CMK (cell line): Measurements from ENCODE around the gene UBE2I.
A peak's percentile ranks its signal among the peaks of the same experiment; 100 is the strongest.

Experiments
- DNase-seq: peaks from one replicate; pipeline ENCODE4 v3.0.0-alpha.2; 2010; ENCODE audit warnings: low read depth

UBE2I gene

GRCh38 chr16:1343428-1344242 is 34.2 kb downstream of the UBE2I start:
- no peak for DNase-seq

DNA sequence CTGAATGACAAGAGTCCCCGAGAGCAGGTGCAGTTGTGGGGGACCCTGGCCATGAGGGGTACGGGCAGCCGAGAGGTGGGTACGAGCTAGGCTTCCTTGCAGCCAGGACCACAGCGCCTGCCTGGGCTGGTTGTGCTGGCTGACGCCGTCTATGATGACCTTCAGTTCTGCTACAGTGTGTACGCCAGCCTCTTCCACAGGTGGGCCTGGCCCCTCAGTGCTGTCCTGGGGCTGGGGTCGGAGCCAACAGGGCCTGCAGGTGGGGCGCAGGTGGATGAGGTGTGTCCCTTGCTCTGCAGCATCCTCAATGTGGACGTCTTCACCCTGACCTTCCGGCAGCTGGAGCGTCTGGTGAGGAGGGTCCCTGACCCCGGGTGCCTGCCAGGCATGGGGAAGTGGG is 35.1 kb downstream of the UBE2I start:
- no peak for DNase-seq

GRCh38 chr16:1345087-1345486 is 35.7 kb downstream of the UBE2I start:
- no peak for DNase-seq

DNA sequence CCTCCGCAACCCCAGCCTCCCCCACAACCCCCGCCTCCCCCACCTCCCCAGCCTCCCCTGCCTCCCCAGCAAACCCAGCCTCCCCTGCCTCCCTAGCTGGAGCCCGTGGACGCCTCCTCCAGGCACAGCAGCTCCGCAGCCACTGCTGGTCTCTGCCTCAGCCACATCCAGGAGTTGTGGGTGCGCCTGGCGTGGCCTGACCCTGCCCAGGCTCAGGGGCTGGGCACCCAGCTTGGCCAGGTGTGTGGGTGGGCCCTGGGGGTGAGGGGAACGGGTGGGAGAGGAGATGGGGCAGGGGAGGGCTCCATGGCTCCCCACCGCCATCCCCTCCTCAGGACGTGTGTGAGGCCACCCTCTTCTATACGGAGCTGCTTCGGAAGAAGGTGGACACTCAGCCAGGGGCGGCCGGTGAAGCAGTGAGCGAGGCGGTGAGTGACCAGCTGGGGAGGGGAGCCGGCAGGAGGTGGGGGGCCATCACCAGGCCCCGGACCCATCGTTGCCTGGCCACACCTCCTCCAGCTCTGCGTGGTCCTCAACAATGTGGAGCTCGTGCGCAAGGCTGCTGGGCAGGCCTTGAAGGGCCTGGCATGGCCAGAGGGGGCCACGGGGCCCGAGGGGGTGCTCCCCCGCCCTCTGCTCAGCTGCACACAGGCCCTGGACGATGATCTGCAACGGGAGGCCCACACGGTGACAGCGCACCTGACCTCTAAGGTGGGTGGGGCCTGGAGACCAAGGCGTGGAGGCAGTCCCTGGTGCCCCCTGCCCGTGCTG is 36.4 kb downstream of the UBE2I start:
- DNase-seq = no peak

GRCh38 chr16:1346422-1347285 is 37.2 kb downstream of the UBE2I start:
- DNase-seq = no peak

- no peak for DNase-seq
These were observed 37.9 kb downstream of the UBE2I start for GRCh38 chr16:1347286-1347855.

- DNase-seq = no peak
These were observed 38.5 kb downstream of the UBE2I start for GRCh38 chr16:1347962-1348361.

- DNase-seq = no peak
These were observed 39.0 kb downstream of the UBE2I start for GRCh38 chr16:1348441-1348840.

DNA sequence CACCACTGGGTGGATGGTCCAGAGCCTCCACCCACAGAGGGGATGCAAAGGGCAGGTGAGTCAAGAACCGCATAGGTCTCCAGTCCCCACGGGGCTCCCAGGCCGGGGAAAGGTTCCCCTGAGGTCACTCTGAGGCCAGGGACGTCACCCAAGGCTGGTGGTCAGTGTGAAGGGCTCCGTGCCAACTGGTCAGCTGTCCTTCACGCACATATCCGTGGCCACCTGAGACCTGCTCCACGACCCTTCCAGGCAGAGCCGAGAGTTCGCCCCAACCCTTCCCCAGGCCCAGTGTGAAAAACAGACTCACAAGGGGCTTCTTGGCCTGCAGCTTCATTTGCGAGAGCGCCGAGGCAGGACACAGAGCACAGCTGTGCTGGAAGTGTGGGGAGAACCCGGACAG is 39.5 kb downstream of the UBE2I start:
- no peak for DNase-seq

DNA sequence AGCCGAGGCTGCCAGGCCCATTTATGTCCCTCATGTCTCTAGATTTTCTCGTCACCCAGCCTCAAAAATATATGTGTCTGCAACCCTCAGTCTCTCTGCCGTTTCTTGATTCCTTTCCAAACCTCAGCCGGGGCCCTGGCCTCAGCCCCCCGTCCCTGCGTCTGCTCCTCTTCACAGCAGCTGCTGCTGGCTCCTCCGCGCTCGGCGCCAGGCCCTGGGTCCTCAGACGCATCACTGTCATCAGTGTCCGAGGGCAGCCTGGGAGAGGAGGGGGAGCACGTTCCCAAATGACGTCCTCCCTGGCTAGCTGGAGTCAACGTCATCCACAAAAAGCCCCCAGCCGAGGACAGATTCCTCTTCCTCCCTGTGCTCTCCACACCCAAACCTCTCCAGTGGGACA is 39.9 kb downstream of the UBE2I start:
- DNase-seq = no peak

GRCh38 chr16:1349951-1350350 is 40.5 kb downstream of the UBE2I start:
- no peak for DNase-seq

DNA sequence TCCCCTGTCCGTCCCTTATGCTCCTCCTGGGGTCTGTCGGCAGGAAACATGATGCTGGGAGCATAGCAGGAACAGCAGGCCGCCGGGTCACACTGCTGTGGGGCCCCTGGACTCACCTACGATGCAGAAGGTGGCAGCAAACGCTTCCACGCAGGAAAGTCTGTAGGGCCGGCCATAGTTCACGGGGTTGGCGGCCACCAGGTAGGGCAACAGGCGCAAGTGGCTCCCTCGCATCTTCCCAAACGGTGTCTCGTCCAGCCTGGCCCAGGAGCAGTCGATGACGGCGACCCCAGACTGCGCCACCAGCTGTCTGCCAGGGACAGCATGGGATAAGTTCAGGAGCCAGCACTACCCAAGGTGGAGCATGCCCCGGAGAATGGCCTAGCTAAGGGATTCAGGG is 41.3 kb downstream of the UBE2I start:
- DNase-seq = no peak

DNA sequence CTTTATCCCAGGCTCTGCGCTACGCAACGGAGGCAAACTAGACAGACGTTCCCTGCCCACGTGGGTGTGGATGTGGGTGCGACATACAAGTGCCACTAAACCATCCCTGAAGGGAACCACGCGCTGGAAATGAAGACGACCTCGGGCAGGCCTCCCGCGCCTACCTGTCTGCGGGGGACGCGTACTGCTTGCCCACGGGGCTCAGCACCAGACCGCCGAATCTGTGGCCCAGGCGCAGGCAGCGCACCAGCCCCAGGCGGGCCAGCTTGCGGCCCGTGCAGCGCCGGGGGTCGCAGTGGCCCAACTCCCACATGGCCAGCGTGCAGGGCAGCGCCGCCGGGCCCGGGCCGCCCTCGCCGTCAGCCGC is 41.8 kb downstream of the UBE2I start:
- no peak for DNase-seq

DNA sequence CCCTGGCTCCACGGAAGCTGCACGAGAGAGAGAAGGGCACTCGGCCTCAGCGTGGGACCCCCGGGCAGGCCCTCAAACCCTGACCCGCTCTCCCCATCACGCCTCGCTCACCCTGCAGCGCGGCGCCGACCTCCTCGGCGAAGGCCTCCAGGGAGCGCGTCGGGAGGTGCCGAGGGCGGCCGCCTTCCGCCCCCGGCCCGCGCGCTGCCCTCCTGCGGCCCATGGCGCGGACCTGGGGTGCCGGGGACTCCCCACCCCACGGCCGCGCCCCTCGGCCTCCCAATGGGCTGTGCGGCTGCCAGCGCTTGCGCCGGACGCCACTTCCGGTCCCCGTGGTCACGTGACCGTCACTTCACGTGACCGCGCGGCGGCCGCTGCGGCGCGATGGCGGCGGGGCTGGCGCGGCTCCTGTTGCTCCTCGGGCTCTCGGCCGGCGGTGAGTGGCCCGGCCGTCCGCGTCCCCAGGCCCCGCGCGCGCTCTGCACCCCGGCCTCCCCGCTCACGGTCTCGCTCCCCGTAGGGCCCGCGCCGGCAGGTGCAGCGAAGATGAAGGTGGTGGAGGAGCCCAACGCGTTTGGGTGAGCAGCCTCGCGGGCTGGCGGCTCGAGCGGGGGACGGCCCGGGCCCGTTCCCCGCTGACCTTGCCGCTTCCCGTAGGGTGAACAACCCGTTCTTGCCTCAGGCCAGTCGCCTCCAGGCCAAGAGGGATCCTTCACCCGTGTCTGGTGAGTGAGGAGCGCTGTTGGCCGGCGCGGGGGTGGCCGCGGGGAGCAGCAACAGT is 42.3 kb downstream of the UBE2I start, which contains the start of the genes GNPTG and TSR3:
Gene GNPTG (plus strand): TSS at position 350 of the 781 bp plus-strand sequence. CDS start 35 bp downstream, at position 385.
Gene TSR3 (minus strand): TSS at position 297 of the 781 bp plus-strand sequence. CDS start 74 bp downstream, at position 223.
- DNase-seq = peak; percentile 83

DNA sequence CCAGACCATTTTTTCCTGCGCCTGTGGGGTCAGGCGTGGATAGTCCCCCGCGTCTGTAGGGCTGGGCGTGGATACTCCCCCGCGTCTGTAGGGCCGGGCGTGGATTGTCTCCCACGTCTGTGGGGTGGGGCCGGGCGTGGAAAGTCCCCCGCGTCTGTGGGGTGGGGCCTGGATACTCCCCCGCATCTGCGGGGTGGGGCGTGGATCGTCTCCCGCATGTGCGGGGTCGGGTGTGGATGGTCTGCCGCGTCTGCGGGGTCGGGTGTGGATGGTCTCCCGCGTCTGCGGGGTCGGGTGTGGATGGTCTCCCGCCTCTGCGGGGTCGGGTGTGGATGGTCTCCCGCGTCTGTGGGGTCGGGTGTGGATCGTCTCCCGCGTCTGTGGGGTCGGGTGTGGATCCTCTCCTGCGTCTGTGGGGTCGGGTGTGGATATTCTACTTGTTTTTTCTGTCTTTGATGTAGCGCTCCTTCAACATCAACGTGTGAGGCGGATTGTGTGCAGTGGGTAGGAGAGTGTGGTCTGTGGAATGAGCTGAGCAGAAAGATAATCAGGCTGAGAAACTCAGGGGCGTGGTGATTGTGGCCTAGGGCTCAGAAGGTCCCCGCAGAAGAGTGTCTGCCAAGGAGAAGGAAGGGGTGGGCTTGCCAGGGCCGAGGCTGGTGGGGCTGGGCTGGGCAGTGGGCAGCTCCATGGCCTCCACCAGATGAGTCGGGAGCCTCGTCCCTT is 45.5 kb downstream of the UBE2I start:
- DNase-seq = no peak

DNA sequence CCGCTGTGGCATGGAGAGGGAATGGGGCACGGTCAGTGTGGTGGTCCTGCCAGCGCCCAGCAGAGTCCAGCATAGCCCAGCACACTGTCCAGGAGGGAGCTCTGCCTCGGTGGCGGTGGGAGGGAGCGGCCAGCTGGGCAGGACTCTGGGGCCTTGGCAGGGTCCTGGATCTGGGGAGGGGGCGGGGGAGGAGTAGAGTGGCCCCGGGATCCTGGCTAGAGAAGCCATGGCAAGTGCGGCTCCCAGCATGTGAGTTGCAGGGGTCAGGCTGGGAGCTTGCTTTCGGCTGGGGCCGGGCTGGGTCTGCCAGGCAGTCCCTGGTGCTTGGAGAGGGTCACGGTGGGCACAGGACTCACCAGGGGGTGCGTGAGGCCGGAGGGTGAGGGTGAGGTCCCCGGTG is 46.2 kb downstream of the UBE2I start:
- no peak for DNase-seq

GRCh38 chr16:1356061-1356900 is 46.8 kb downstream of the UBE2I start:
- DNase-seq = no peak

DNA sequence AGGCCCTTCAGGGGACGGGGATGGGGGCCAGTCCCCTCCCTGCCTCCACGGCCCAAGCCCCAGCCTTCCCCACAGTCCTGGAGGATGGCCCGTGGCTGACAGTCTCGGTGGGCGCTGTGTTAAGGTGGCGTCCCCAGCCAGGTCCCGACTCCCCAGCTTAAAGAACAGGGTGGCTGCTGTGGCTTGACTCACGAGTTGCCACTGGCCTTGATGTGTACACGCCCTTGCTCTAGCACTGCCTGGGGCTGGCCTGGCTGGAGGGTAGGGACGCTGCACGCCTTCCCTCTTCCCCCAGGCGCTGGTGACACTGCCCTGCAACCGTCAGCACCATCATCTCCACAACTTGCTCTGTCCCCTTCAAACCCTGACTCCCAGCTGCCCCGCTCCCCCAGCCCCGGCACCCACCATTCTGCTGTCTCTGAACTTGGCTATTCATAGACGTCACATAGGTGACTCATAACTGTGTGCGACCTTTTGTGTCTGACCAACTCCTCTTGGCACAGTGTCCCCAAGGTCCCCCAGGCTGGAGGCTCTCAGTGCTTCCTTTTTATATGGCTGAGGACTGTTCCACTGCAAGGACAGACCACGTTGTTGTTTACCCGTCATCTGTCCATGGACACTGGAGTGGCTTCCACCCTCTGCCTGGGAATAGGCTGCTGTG is 48.6 kb downstream of the UBE2I start:
- no peak for DNase-seq
